ENCODE results near the gene ROGDI. TPM values are rescaled to one million over a fixed set of nuclear protein-coding genes. Genes with fewer than 3 reads are reported as not detected.

The ROGDI gene
- 20.6 and 22.4 TPM in 2 replicates for total RNA-seq

GRCh38 chr16:4801962-4802658 is at the start of gene ROGDI:
Gene ROGDI, minus strand, starts transcription at chr16:4802633. Its CDS starts 62 bp downstream, at chr16:4802571.

DNA sequence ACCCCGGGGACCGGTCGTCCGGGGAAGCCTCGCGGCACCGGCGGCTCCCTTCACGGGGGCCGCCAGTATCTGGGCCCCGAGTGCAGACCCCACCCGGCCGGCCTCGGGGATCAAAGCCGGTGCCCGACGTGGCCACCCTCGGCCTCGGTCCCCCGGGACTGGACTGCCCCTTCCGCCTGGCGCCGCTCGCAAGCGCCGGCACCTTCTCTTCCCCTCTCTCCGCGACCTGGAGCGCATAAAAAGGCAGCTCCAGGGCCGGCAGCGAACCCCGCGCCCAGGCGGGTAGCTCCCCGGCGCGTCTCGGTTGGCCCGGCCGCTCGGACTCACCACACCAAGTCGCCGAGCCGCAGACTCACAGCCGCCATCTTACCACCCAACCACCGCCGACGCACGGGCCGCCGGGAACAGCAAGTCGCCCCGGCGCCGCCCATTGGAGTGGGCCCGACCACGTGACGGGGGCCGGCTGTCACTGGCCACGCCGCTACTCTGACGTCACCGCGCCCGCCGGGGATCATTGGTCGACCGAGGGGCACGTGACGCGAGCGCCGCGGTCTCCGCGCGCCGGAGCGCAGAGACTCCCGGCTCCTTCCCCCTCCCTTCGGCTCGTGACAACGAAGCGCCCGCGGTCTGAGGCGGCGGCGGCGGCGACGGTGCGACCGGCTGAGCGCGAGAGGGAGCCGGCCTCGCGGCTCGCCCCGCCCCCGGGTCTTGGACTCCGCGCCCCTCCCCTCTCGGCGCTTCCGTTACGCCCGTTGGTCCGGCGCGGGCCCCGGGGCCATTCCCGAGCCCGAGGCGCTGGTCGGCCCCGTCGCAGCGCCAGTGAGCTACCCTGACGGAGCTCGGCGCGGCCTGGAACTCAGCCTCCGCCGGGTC is 44.7 kb upstream of the ROGDI start, which contains the start of the genes GLYR1 and UBN1:
GLYR1 (minus strand) TSS at position 388 of the 873 bp plus-strand sequence; CDS start at position 365, 23 bp downstream.
UBN1 (plus strand) TSS at position 581 of the 873 bp plus-strand sequence. CDS start 5,437 bp downstream, outside the sequence.

DNA sequence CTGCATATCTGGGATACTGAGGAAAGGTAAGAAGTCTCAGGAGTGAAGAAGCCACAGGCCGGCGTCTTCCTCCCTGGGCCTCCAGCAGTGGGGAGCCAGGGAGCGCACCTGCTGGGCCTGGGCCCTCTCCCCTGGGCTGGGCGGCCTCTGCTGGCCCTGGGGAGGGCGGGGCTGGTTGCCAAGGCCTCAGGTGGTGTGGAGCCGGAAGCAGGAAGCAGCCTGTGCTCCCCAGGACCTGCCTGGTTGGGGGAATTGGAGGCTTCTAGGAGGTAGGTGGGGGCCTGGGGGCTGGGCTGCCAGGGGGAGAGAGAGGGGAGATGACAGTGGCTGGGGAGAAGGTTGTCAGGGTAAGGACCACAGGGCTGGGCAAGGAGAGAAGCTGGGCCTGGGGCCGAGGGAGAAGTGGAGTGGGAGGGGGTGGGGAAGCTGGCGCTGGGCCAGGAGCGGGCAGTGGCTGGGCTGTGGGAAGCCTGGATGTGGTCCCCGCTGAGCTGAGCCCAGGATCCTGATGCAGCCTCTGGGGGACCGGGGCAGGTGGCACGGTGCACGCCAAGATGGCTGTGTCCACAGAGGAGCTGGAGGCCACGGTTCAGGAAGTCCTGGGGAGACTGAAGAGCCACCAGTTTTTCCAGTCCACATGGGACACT is 7.1 kb downstream of the ROGDI start, which contains the start of gene SMIM22:
SMIM22 (plus strand) TSS at position 189 of the 647 bp plus-strand sequence; CDS start at position 555, 366 bp downstream.

DNA sequence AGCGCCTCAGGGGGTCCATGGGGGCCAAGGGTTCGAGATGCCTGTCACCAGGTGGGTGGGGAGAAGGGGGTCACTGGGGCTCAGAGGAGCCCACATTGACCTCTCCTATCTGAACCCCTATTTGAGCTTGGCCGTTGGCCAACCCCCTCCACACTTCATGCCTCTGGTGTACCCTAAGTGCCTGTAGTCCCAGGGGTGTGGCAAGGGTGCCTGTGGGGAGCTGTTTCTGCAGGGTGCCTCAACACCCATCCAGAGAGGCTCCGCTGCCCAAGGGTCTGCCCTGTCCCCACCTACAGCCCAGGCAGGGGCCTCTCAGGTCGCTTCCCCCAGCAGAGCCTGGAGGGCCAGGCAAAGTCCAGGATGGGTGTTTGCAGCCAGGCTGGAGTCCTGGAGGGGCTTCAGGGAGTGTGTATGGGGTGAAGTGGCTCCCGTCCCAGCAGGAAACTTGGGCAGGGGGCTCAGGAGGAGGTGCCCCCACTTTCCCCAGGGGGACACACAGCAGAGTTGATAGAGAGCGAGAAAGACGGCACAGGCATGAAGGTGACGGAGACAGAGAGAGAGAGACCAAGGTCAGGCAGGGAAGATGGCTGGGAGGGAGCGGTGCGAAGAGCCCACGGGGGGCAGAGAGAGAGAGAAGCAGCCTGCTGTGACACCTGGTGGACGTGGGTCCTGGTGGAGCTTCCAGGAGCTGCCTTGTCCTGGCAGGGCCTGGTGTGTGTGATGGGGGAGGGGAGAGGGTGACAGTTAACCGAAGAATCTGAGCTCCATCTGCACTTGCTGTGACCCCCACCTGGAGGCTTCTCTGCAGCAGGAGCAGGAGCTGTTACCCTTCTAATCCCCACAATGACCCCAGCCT is 14.6 kb downstream of the ROGDI start, which contains the start of gene SEPTIN12:
SEPTIN12 (minus strand) TSS at position 719 of the 856 bp plus-strand sequence; CDS start at position 19, 700 bp downstream.

GRCh38 chr16:4766875-4767628 is 35.4 kb downstream of the ROGDI start, which contains the start of gene ZNF500:
Gene ZNF500, minus strand, starts transcription at chr16:4767162. Its CDS starts 1,184 bp downstream, at chr16:4765978.

Other genes starting within 250 kb of the ROGDI start
- not detected in 2 replicates for gene C16orf96, start 246.3 kb downstream of the ROGDI start, total RNA-seq
- 5.7 and 17.0 TPM in 2 replicates for gene UBALD1, start 187.7 kb downstream of the ROGDI start, total RNA-seq
- gene MGRN1, start 177.8 kb downstream of the ROGDI start, total RNA-seq, result 21.9 and 23.3 TPM in 2 replicates
- gene NUDT16L1, start 109.1 kb downstream of the ROGDI start, total RNA-seq, result 13.6 and 19.1 TPM in 2 replicates
- gene ANKS3, start 68.4 kb downstream of the ROGDI start, total RNA-seq, result 13.5 and 15.6 TPM in 2 replicates
- gene DNAAF8, start 68.1 kb downstream of the ROGDI start, total RNA-seq, result 0.97 and 1.1 TPM in 2 replicates
- gene ZNF500, start 35.5 kb downstream of the ROGDI start, total RNA-seq, result 8.4 and 16.8 TPM in 2 replicates
- not detected in 2 replicates for gene SEPTIN12, start 14.3 kb downstream of the ROGDI start, total RNA-seq
- not detected in 2 replicates for gene SMIM22, start 7.3 kb downstream of the ROGDI start, total RNA-seq
- gene GLYR1, start 44.7 kb upstream of the ROGDI start, total RNA-seq, result 31.4 and 32.6 TPM in 2 replicates
- gene UBN1, start 44.8 kb upstream of the ROGDI start, total RNA-seq, result 24.2 and 24.3 TPM in 2 replicates
- gene PPL, start 134.5 kb upstream of the ROGDI start, total RNA-seq, result 24.6 and 24.9 TPM in 2 replicates
- gene SEC14L5, start 155.7 kb upstream of the ROGDI start, total RNA-seq, result under 0.01 and 0.72 TPM in 2 replicates
- gene NAGPA, start 231.3 kb upstream of the ROGDI start, total RNA-seq, result 24.2 and 47.6 TPM in 2 replicates